IMR-90 (cell line): Measurements from ENCODE around the gene TMEM176B. TPM values are rescaled to one million over a fixed set of nuclear protein-coding genes. Genes with fewer than 3 reads are reported as not detected.

ENCODE experiments used
- ATAC-seq: fragments of 200-7000 bp; cut with Tn5 transposase; 2 replicates; pipeline ENCODE4 v1.9.1; 2020; ENCODE audit warnings: low read depth, mild to moderate bottlenecking, moderate library complexity
- BruUV-seq: library from RNA; stranded (reverse); fragments of 400-500 nt; replicated peaks from 2 replicates; lab custom pipeline; 2021; lab: Mats Ljungman, UMichigan
- CTCF ChIA-PET: fragments of 300-600 bp; formaldehyde crosslinking; extraction: SDS; loops from one replicate; lab custom pipeline; 2021; ENCODE audit warnings: antibody characterized with exemption; lab: Yijun Ruan, JAX
- POLR2A ChIA-PET: fragments of 300-600 bp; sonication (Branson Sonifier 250); formaldehyde crosslinking; loops from one replicate; lab custom pipeline; 2022; ENCODE audit warnings: antibody characterized with exemption; ENCODE audit not compliant: unreplicated experiment; lab: Charles Lee
- DNase-seq: peaks from one replicate; pipeline ENCODE4 v3.0.0; 2013
- H2AFZ ChIP-seq: replicated peaks from 2 replicates; pipeline ENCODE3; 2013; ENCODE audit warnings: low read length, mild to moderate bottlenecking; ENCODE audit not compliant: poor library complexity
- H2AK5ac ChIP-seq: 2 replicates; pipeline ENCODE4 v1.6.1; 2013; ENCODE audit warnings: low read depth, low read length, inconsistent platforms
- H2AK9ac ChIP-seq: replicated peaks from 2 replicates; pipeline ENCODE3; 2013; ENCODE audit warnings: mild to moderate bottlenecking, low read depth, low read length, moderate library complexity; ENCODE audit not compliant: poor library complexity
- H2BK120ac ChIP-seq: 2 replicates; pipeline ENCODE4 v1.6.1; 2013; ENCODE audit warnings: low read depth, low read length, inconsistent platforms
- H2BK15ac ChIP-seq: 3 replicates; pipeline ENCODE4 v1.6.1; 2013; ENCODE audit warnings: low read depth, low read length, inconsistent platforms
- H2BK20ac ChIP-seq: 2 replicates; pipeline ENCODE4 v1.6.1; 2013; ENCODE audit warnings: low read depth, mild to moderate bottlenecking, inconsistent platforms, low read length, moderate library complexity
- H2BK5ac ChIP-seq: 2 replicates; pipeline ENCODE4 v1.6.1; 2013; ENCODE audit warnings: mild to moderate bottlenecking, low read depth, low read length, inconsistent platforms; ENCODE audit not compliant: poor library complexity, severe bottlenecking
- H3K14ac ChIP-seq: replicated peaks from 2 replicates; pipeline ENCODE4 v1.6.1; 2013; ENCODE audit warnings: low read depth, low read length, inconsistent platforms
- H3K18ac ChIP-seq: 2 replicates; pipeline ENCODE4 v1.6.1; 2013; ENCODE audit warnings: low read depth, low read length, control low read depth
- H3K23ac ChIP-seq: 2 replicates; pipeline ENCODE4 v1.6.1; 2013; ENCODE audit warnings: low read depth, low read length, inconsistent platforms
- H3K27ac ChIP-seq: 2 replicates; pipeline ENCODE4 v1.5.1; 2013; ENCODE audit warnings: mild to moderate bottlenecking, control low read depth, low read length; ENCODE audit not compliant: insufficient read depth
- H3K27me3 ChIP-seq: 2 replicates; pipeline ENCODE4 v1.6.1; 2013; ENCODE audit warnings: low read length; ENCODE audit not compliant: control insufficient read depth, insufficient read depth
- H3K36me3 ChIP-seq: 2 replicates; pipeline ENCODE4 v1.6.1; 2013; ENCODE audit warnings: low read length, mixed read lengths; ENCODE audit not compliant: control insufficient read depth, insufficient read depth
- H3K4ac ChIP-seq: 2 replicates; pipeline ENCODE4 v1.6.1; 2013; ENCODE audit warnings: low read depth, low read length, inconsistent platforms
- H3K4me1 ChIP-seq: 2 replicates; pipeline ENCODE4 v1.6.1; 2013; ENCODE audit warnings: low read length, mixed read lengths; ENCODE audit not compliant: control insufficient read depth, insufficient read depth
- H3K4me2 ChIP-seq: 2 replicates; pipeline ENCODE4 v1.6.1; 2013; ENCODE audit warnings: low read depth, mild to moderate bottlenecking, control low read depth, low read length, moderate library complexity
- H3K4me3 ChIP-seq: 2 replicates; pipeline ENCODE4 v1.5.1; 2013; ENCODE audit warnings: low read depth, mild to moderate bottlenecking, control low read depth, low read length, moderate library complexity; ENCODE audit not compliant: insufficient read depth
- H3K56ac ChIP-seq: 2 replicates; pipeline ENCODE4 v1.6.1; 2013; ENCODE audit warnings: low read length, inconsistent platforms; ENCODE audit not compliant: insufficient read depth; ENCODE audit errors: extremely low read depth
- H3K79me1 ChIP-seq, 2 experiments: 2 replicates each; pipeline ENCODE4 v1.6.1; 2013; ENCODE audit warnings: low read length in 2 of 2, inconsistent platforms in 1 of 2, low read depth in 1 of 2
- H3K9ac ChIP-seq: 2 replicates; pipeline ENCODE4 v1.6.1; 2013; ENCODE audit warnings: low read depth, low read length, control low read depth
- H3K9me1 ChIP-seq: 2 replicates; pipeline ENCODE4 v1.6.1; 2013; ENCODE audit warnings: low read length, inconsistent platforms; ENCODE audit not compliant: insufficient read depth
- H3K9me3 ChIP-seq: 2 replicates; pipeline ENCODE4 v1.6.1; 2013; ENCODE audit warnings: low read length; ENCODE audit not compliant: control insufficient read depth, insufficient read depth
- H4K20me1 ChIP-seq: 2 replicates; pipeline ENCODE4 v1.6.1; 2013; ENCODE audit warnings: low read length, inconsistent platforms; ENCODE audit not compliant: insufficient read depth
- H4K5ac ChIP-seq: 2 replicates; pipeline ENCODE4 v1.6.1; 2013; ENCODE audit warnings: mild to moderate bottlenecking, low read depth, low read length, control low read depth
- H4K8ac ChIP-seq, 2 experiments: 2 replicates each; pipeline ENCODE4 v1.6.1; 2013; ENCODE audit warnings: low read depth in 2 of 2, low read length in 2 of 2, control low read depth in 1 of 2, inconsistent platforms in 1 of 2
- H4K91ac ChIP-seq: 2 replicates; pipeline ENCODE4 v1.6.1; 2013; ENCODE audit warnings: low read depth, low read length, inconsistent platforms; ENCODE audit not compliant: insufficient read depth
- BHLHE40 ChIP-seq: fragments of 150-350 bp; IDR thresholded peaks from 2 replicates; pipeline ENCODE4 v1.6.1; 2016; ENCODE audit warnings: mild to moderate bottlenecking, low read depth, low read length
- CEBPB ChIP-seq: IDR thresholded peaks from 2 replicates; pipeline ENCODE4 v1.6.1; 2012; ENCODE audit warnings: low read depth, low read length, improper control_type of control experiment
- CHD1 ChIP-seq: IDR thresholded peaks from 2 replicates; pipeline ENCODE4 v1.6.1; 2012; ENCODE audit warnings: low read depth, low read length, improper control_type of control experiment
- ELK1 ChIP-seq: fragments of 150-350 bp; IDR thresholded peaks from 2 replicates; pipeline ENCODE4 v1.6.1; 2016; ENCODE audit warnings: low read depth, mild to moderate bottlenecking, low read length, moderate library complexity, borderline replicate concordance
- FOS ChIP-seq: fragments of 150-350 bp; IDR thresholded peaks from 2 replicates; pipeline ENCODE4 v1.6.1; 2016; ENCODE audit warnings: low read depth, low read length
- MAFK ChIP-seq: IDR thresholded peaks from 2 replicates; pipeline ENCODE4 v1.6.1; 2012; ENCODE audit warnings: low read depth, low read length, improper control_type of control experiment
- MAZ ChIP-seq: IDR thresholded peaks from 2 replicates; pipeline ENCODE4 v1.6.1; 2012; ENCODE audit warnings: low read depth, mild to moderate bottlenecking, low read length, improper control_type of control experiment, moderate library complexity, borderline replicate concordance
- MXI1 ChIP-seq: IDR thresholded peaks from 2 replicates; pipeline ENCODE4 v1.6.1; 2012; ENCODE audit warnings: low read depth, mild to moderate bottlenecking, low read length, moderate library complexity, borderline replicate concordance
- NFE2L2 ChIP-seq: fragments of 150-350 bp; IDR thresholded peaks from 2 replicates; pipeline ENCODE4 v1.6.1; 2016; ENCODE audit warnings: low read depth, mild to moderate bottlenecking, low read length
- POLR2A ChIP-seq: IDR thresholded peaks from 2 replicates; pipeline ENCODE4 v1.6.1; 2012; ENCODE audit warnings: mild to moderate bottlenecking, low read depth, low read length
- RAD21 ChIP-seq: IDR thresholded peaks from 2 replicates; pipeline ENCODE4 v1.6.1; 2012; ENCODE audit warnings: low read length, improper control_type of control experiment
- RCOR1 ChIP-seq: IDR thresholded peaks from 2 replicates; pipeline ENCODE4 v1.6.1; 2012; ENCODE audit warnings: mild to moderate bottlenecking, low read length, improper control_type of control experiment; ENCODE audit not compliant: insufficient replicate concordance
- RFX5 ChIP-seq: IDR thresholded peaks from 2 replicates; pipeline ENCODE4 v1.8.0; 2012; ENCODE audit warnings: low read depth, mild to moderate bottlenecking, low read length, moderate library complexity
- SMC3 ChIP-seq: fragments of 150-350 bp; IDR thresholded peaks from 2 replicates; pipeline ENCODE4 v1.6.1; 2016; ENCODE audit warnings: low read depth, mild to moderate bottlenecking, antibody characterized with exemption, low read length, moderate library complexity
- WGBS, 2 experiments: methylation state at CpG; one replicate each; pipeline versions ENCODE4 v1.1.5 to v1.1.7; 2013; ENCODE audit warnings: missing lambda C conversion rate in 2 of 2; ENCODE audit not compliant: insufficient read length in 1 of 2; ENCODE audit errors: extremely low coverage in 2 of 2; 5-methylcytosine and 5-hydroxymethylcytosine counted together
- dilution Hi-C: fragments of 300-500 bp; cut with HindIII; formaldehyde crosslinking; loops from one replicate; pipeline ENCODE4 v1.14.3; 2018; ENCODE audit warnings: low sequenced_read_pairs; ENCODE audit not compliant: unreplicated experiment
- in situ Hi-C: fragments of 300-500 bp; cut with MboI; formaldehyde crosslinking; loops from 3 replicates; pipeline ENCODE4 v1.14.3; 2019; ENCODE audit warnings: low sequenced_read_pairs, inconsistent platforms, mixed read lengths
- intact Hi-C: fragments of 100-400 bp; cut with micrococcal nuclease; formaldehyde crosslinking; loops from 2 replicates; pipeline ENCODE4 v1.10.0; 2022
- polyA plus RNA-seq, 3 experiments: library from polyadenylated mRNA; depleted of rRNA; stranded (reverse); fragments of >200 nt; gene quantifications; 2 replicates each; pipeline ENCODE4 v1.2.3, GENCODE V29; 2012; ENCODE audit warnings: low replicate concordance in 1 of 3
- total RNA-seq: library from RNA; depleted of rRNA; stranded (reverse); fragments of >200 nt; gene quantifications from 2 replicates; pipeline ENCODE4 v1.2.3, GENCODE V29; 2012
- TF ChIP-seq, protein P1 (sequence below): fragments of 150-350 bp; IDR thresholded peaks from 2 replicates; pipeline ENCODE4 v1.6.1; 2017; ENCODE audit warnings: mild to moderate bottlenecking, antibody characterized with exemption, low read length, low read depth
- TF ChIP-seq, protein P2 (sequence below): conservative IDR thresholded peaks from 2 replicates; pipeline ENCODE4 v1.5.1; 2012; ENCODE audit warnings: mild to moderate bottlenecking, low read depth, low read length, improper control_type of control experiment

The TMEM176B gene
- total and polyA plus RNA-seq, 2 of the 4 experiments (the other 2 are of a cell fraction): not detected

GRCh38 chr7:150848111-150848510 is 47.9 kb upstream of the TMEM176B start:
- Histone ChIP-seq H4K91ac (no peak overlapping the region), H3K56ac (no peak overlapping the region), H3K18ac (no peak overlapping the region), H3K9me1 (no peaks in the 10 kb centered on the region), H3K23ac (no peak overlapping the region), H3K79me1 (no peaks in the 10 kb centered on the region), H2AK9ac (no peak overlapping the region), H4K5ac (no peak overlapping the region), H2BK15ac (no peak overlapping the region), H3K27me3 (peaks cover 4% of the 10 kb centered on the region; the same call in 1 of the 2 replicates), H3K14ac (no peak overlapping the region), H4K8ac (no peak overlapping the region), H2BK5ac (no peak overlapping the region), H3K4me3 (no peak overlapping the region), H2BK20ac (no peak overlapping the region), H3K36me3 (no peaks in the 10 kb centered on the region), H3K9ac (no peak overlapping the region), H2AK5ac (no peak overlapping the region), H2BK120ac (no peak overlapping the region), H3K9me3 (no peaks in the 10 kb centered on the region; the same call in 1 of the 2 replicates), H3K27ac (no peak overlapping the region), H3K4ac (no peak overlapping the region), H2AFZ (no peak overlapping the region), H3K4me1 (peaks cover 4% of the 10 kb centered on the region; the same call in 1 of the 2 replicates), H3K4me2 (no peak overlapping the region), H4K20me1 (no peaks in the 10 kb centered on the region)
- intact Hi-C loops: no loop called here
- 88% methylated on average over 4 of the region's 8 CpGs; no CpG with 5 or more reads in 1 of the 2 experiments for WGBS, 2 experiments
- BruUV-seq: no TSS peak
- no peak for ATAC-seq
- TF ChIP-seq RAD21 (no peak), BHLHE40 (no peak), FOS (no peak), MAFK (no peak), SMC3 (no peak), NFE2L2 (no peak), RCOR1 (no peak), POLR2A (no peak), CEBPB (no peak), MXI1 (no peak), MAZ (no peak), ELK1 (no peak), RFX5 (no peak), CHD1 (no peak)
- TF ChIP-seq, protein P1, sequence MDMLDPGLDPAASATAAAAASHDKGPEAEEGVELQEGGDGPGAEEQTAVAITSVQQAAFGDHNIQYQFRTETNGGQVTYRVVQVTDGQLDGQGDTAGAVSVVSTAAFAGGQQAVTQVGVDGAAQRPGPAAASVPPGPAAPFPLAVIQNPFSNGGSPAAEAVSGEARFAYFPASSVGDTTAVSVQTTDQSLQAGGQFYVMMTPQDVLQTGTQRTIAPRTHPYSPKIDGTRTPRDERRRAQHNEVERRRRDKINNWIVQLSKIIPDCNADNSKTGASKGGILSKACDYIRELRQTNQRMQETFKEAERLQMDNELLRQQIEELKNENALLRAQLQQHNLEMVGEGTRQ: no peak
- TF ChIP-seq, protein P2, sequence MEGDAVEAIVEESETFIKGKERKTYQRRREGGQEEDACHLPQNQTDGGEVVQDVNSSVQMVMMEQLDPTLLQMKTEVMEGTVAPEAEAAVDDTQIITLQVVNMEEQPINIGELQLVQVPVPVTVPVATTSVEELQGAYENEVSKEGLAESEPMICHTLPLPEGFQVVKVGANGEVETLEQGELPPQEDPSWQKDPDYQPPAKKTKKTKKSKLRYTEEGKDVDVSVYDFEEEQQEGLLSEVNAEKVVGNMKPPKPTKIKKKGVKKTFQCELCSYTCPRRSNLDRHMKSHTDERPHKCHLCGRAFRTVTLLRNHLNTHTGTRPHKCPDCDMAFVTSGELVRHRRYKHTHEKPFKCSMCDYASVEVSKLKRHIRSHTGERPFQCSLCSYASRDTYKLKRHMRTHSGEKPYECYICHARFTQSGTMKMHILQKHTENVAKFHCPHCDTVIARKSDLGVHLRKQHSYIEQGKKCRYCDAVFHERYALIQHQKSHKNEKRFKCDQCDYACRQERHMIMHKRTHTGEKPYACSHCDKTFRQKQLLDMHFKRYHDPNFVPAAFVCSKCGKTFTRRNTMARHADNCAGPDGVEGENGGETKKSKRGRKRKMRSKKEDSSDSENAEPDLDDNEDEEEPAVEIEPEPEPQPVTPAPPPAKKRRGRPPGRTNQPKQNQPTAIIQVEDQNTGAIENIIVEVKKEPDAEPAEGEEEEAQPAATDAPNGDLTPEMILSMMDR: no peak
- in situ Hi-C loops: no loop called here
- CTCF ChIA-PET: no interaction called here
- dilution Hi-C loops: no loop called here
- POLR2A ChIA-PET: no interaction called here
- no peak for DNase-seq
